ENCODE measurements around the gene RACGAP1.

The RACGAP1 gene

DNA sequence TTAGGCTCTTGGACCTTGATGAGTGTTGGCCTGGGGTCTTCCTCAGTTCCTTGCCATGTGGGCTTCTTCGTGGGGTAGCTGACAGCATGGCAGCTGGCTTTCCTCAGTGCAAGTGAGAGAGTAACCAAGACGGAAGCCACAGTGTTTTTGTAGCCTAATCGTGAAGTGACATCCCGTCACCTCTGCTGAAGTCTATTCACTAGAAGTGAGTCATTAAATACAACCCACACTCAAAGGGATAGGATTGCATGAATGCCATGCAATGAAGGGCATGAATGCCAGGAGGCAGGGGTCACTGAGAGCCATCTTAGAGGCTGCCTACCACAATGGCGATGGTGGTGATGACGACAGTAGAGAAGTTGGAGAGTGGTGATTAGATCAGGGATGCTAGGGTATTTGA, 18.6 kb upstream of the RACGAP1 start:
- no peak overlapping the region for H3K4me3 ChIP-seq (ENCODE audit: insufficient read depth, low read depth, low read length)

DNA sequence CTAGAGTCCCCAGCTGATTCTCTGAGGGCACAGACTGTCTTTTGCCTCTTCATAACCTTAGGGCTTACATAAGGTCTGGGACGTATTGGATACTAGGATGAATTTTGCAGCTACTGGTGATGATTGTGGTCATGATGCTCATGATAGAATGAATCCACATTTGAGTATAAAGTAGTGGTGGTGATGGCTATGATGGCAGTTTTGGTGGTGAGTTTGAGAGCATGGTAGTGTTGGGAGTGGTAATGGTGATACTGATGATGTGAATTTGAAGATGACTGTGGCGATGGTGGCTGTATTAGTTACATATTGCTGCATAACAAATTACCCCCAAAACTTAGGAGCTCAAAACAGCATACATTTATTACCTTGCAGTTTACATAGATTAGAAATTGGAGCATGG, 18.0 kb upstream of the RACGAP1 start:
- H3K4me1 ChIP-seq (ENCODE audit: control insufficient read depth, insufficient read depth, low read length): peaks cover 8% of the 10 kb centered on the region
- 98 to 100% methylated on average over 1 to 2 of the region's 2 CpGs for WGBS, 2 experiments

More for the DNA sequence above, 18.6 kb upstream of the RACGAP1 start:
- peaks cover 8% of the 10 kb centered on the region for H3K4me1 ChIP-seq (ENCODE audit: control insufficient read depth, insufficient read depth, low read length)
- H3K27ac ChIP-seq (ENCODE audit: insufficient read depth, low read depth, low read length, poor library complexity, severe bottlenecking): no peak overlapping the region
- no peaks in the 10 kb centered on the region for H3K9me3 ChIP-seq (ENCODE audit: control insufficient read depth, low read length)
- H3K36me3 ChIP-seq (ENCODE audit: control insufficient read depth, insufficient read depth, low read length): no peaks in the 10 kb centered on the region
- H3K27me3 ChIP-seq (ENCODE audit: control insufficient read depth, insufficient read depth, low read length, poor library complexity, severe bottlenecking): peaks cover 5% of the 10 kb centered on the region
- 86 to 92% methylated on average over 6 of the region's 6 CpGs for WGBS, 2 experiments

DNA sequence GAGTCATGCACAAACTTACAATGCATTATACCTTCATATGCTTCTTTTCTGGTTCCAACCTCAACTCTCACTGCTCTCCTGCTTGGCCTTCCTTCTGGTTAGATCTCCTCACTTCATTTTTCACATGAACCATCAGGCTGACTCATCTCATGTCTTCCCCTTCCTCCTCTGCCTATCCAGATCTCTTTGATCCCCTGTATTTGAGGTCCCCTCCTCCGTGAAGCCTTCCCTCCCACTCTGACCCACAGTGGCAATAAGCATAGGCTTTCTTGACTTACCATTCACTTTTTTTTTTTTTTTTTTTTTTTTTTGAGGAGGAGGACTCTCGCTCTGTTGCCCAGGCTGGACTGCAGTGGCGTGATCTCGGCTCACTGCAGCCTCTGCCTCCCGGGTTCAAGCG, 17.4 kb upstream of the RACGAP1 start:
- Histone ChIP-seq H3K27ac (ENCODE audit: insufficient read depth, low read depth, low read length, poor library complexity, severe bottlenecking) (no peak overlapping the region), H3K9me3 (ENCODE audit: control insufficient read depth, low read length) (no peaks in the 10 kb centered on the region), H3K4me3 (ENCODE audit: insufficient read depth, low read depth, low read length) (no peak overlapping the region), H3K4me1 (ENCODE audit: control insufficient read depth, insufficient read depth, low read length) (peaks cover 8% of the 10 kb centered on the region), H3K27me3 (ENCODE audit: control insufficient read depth, insufficient read depth, low read length, poor library complexity, severe bottlenecking) (peaks cover under 1% of the 10 kb centered on the region), H3K36me3 (ENCODE audit: control insufficient read depth, insufficient read depth, low read length) (no peaks in the 10 kb centered on the region)
- WGBS, 2 experiments: 86 to 91% methylated on average over 6 of the region's 6 CpGs

More for the DNA sequence above, 18.0 kb upstream of the RACGAP1 start:
- no peaks in the 10 kb centered on the region for H3K36me3 ChIP-seq (ENCODE audit: control insufficient read depth, insufficient read depth, low read length)
- peaks cover 4% of the 10 kb centered on the region for H3K27me3 ChIP-seq (ENCODE audit: control insufficient read depth, insufficient read depth, low read length, poor library complexity, severe bottlenecking)
- H3K27ac ChIP-seq (ENCODE audit: insufficient read depth, low read depth, low read length, poor library complexity, severe bottlenecking): no peak overlapping the region
- no peak overlapping the region for H3K4me3 ChIP-seq (ENCODE audit: insufficient read depth, low read depth, low read length)
- H3K9me3 ChIP-seq (ENCODE audit: control insufficient read depth, low read length): no peaks in the 10 kb centered on the region

DNA sequence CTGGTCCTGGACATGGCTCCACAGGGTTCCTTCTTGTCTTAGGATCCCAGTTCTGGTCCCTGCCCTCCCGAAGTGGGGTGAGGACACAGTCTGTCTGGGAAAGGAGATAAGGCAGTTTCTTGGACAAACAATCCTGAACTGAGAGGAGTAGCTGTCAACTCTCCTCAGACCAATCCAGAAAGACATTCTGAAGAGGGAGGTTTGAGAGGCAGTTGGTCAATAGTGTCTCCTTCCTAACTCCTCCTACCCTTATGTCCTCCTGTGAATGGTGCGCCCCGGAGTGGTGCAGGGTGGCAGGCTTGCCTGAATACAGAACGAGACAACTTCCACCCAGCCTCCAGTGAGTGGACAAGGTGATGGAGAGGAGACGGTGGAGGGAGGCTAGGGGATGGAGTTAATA, 16.7 kb upstream of the RACGAP1 start:
- Histone ChIP-seq H3K9me3 (ENCODE audit: control insufficient read depth, low read length) (no peaks in the 10 kb centered on the region), H3K36me3 (ENCODE audit: control insufficient read depth, insufficient read depth, low read length) (no peaks in the 10 kb centered on the region), H3K27me3 (ENCODE audit: control insufficient read depth, insufficient read depth, low read length, poor library complexity, severe bottlenecking) (no peaks in the 10 kb centered on the region), H3K4me1 (ENCODE audit: control insufficient read depth, insufficient read depth, low read length) (peaks cover 8% of the 10 kb centered on the region), H3K27ac (ENCODE audit: insufficient read depth, low read depth, low read length, poor library complexity, severe bottlenecking) (no peak overlapping the region), H3K4me3 (ENCODE audit: insufficient read depth, low read depth, low read length) (no peak overlapping the region)
- WGBS, 2 experiments: 94 to 95% methylated on average over 5 of the region's 5 CpGs

DNA sequence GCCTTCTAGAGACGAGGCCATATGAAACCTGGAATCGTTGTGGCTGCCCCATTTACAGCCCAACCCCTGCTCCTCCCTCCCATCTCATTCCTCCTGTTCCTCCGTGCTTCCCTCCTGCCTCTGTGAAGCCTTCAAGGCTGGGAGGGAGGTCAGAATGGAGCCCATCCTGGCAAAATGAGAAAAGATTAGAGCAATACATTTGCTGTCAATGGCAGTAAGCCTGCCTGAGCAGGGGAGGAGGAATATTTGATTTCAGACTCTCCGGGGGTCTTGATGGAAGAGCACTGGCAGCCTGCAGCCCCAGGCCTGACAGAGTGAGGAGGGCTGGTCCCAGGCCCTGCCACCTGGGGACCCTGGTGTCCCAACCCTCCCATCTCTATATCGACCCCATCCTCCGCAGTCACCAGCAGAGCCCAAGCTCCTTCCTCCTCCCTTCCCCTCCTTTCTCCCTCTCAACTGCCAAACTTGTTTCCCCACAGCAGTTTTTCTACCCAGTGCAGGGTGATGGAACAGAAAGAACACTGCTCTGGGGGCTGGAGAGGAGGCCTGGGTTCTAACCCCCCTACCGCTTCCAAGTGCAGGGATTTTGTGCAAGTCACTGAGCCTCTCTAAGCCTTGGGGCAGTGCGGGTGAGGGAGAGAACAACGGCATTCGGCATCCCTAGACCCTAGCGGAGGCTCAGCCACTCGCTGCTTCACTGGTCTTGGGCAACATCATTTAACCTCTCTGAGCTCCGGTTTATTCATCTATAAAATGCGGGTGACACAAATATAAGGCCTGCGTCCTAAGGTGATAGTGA, 16.0 kb upstream of the RACGAP1 start:
- H3K4me3 ChIP-seq (ENCODE audit: insufficient read depth, low read depth, low read length): no peak overlapping the region
- H3K4me1 ChIP-seq (ENCODE audit: control insufficient read depth, insufficient read depth, low read length): peaks cover 8% of the 10 kb centered on the region
- no peaks in the 10 kb centered on the region for H3K9me3 ChIP-seq (ENCODE audit: control insufficient read depth, low read length)
- no peaks in the 10 kb centered on the region for H3K36me3 ChIP-seq (ENCODE audit: control insufficient read depth, insufficient read depth, low read length)
- no peaks in the 10 kb centered on the region for H3K27me3 ChIP-seq (ENCODE audit: control insufficient read depth, insufficient read depth, low read length, poor library complexity, severe bottlenecking)
- 83 to 86% methylated on average over 15 of the region's 15 CpGs for WGBS, 2 experiments
- H3K27ac ChIP-seq (ENCODE audit: insufficient read depth, low read depth, low read length, poor library complexity, severe bottlenecking): no peak overlapping the region

DNA sequence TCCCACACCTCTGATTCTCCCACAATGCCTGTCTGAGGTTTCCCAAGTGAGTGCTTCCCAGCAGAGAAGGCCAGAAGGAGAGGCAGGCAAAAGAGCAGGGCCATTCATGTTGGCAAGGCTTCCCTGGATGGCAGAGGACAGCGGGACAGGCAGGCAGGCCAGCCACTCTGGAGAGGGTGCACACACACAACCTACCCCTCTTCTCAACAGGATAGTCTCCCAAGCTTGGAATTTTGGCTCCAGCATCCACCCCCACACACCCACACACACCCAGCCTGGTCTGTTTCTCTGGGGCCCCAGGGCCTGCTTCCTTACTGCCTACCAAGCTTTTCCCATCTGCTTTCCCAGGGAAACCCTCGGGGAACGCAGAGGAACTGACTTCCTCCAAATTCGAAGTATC, 15.4 kb upstream of the RACGAP1 start:
- WGBS, 2 experiments: 89 to 91% methylated on average over 4 of the region's 4 CpGs
- no peak overlapping the region for H3K27ac ChIP-seq (ENCODE audit: insufficient read depth, low read depth, low read length, poor library complexity, severe bottlenecking)

DNA sequence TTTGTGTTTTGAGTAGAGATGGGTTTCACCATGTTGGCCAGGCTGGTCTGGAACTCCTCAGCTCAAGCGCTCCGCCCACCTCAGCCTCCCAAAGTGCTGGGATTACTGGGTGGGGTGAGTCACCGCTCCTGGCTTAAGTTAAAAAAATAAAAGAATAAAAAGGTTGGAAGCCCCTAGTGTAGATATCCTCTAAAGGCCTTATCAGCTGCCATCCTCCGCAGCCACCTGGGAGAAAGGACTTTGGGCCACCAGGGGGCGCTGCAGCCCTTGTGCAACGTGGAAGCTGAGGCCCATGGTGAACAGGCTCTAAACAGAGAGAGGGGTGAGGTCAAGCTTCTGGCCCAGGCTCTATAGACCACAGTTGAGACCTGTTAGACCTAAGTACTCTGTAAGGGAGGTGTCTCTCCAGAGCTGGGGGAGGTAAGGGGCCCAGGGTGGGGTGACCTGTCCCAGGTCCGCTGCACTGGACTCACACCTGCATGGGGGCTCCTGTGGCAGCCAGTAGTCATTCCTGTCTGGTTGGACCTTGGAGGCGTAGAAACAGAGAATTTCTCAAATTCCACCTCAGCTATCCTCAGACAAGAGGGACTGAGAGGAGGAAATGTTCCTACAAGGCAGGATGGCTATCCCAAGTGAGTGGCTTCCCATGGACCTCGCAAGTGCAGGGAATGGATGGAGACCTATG, 14.0 kb upstream of the RACGAP1 start:
- Histone ChIP-seq H3K4me3 (ENCODE audit: insufficient read depth, low read depth, low read length) (no peak overlapping the region), H3K36me3 (ENCODE audit: control insufficient read depth, insufficient read depth, low read length) (no peaks in the 10 kb centered on the region), H3K9me3 (ENCODE audit: control insufficient read depth, low read length) (no peaks in the 10 kb centered on the region), H3K27ac (ENCODE audit: insufficient read depth, low read depth, low read length, poor library complexity, severe bottlenecking) (no peak overlapping the region), H3K4me1 (ENCODE audit: control insufficient read depth, insufficient read depth, low read length) (peaks cover 8% of the 10 kb centered on the region), H3K27me3 (ENCODE audit: control insufficient read depth, insufficient read depth, low read length, poor library complexity, severe bottlenecking) (no peaks in the 10 kb centered on the region)
- 35 to 37% methylated on average over 9 of the region's 9 CpGs for WGBS, 2 experiments

More for the DNA sequence above, 15.4 kb upstream of the RACGAP1 start:
- Histone ChIP-seq H3K4me3 (ENCODE audit: insufficient read depth, low read depth, low read length) (no peak overlapping the region), H3K4me1 (ENCODE audit: control insufficient read depth, insufficient read depth, low read length) (peaks cover 8% of the 10 kb centered on the region), H3K27me3 (ENCODE audit: control insufficient read depth, insufficient read depth, low read length, poor library complexity, severe bottlenecking) (no peaks in the 10 kb centered on the region), H3K9me3 (ENCODE audit: control insufficient read depth, low read length) (no peaks in the 10 kb centered on the region), H3K36me3 (ENCODE audit: control insufficient read depth, insufficient read depth, low read length) (no peaks in the 10 kb centered on the region)

DNA sequence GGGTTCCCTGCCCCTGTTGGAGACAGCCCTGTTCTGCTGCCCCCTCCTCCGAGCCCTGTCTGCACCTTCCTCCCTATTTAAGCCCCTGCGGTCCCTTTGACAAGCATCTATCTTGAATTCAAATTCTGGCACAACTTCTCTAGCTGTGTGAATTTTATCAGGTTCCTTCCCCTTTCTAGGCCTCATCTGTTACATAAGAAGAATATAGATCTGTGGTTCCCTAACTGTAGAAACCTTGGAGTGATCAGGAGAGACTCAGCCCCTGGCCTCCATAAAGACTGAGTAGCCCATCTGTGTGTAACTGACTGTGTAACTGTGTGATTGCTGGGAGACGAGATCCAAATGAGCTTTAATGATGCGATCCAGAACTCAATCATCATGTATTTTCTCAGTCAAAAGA, 13.0 kb upstream of the RACGAP1 start:
- H3K27me3 ChIP-seq (ENCODE audit: control insufficient read depth, insufficient read depth, low read length, poor library complexity, severe bottlenecking): no peaks in the 10 kb centered on the region
- H3K27ac ChIP-seq (ENCODE audit: insufficient read depth, low read depth, low read length, poor library complexity, severe bottlenecking): no peak overlapping the region
- H3K36me3 ChIP-seq (ENCODE audit: control insufficient read depth, insufficient read depth, low read length): no peaks in the 10 kb centered on the region
- H3K4me3 ChIP-seq (ENCODE audit: insufficient read depth, low read depth, low read length): no peak overlapping the region
- 91 to 97% methylated on average over 3 to 4 of the region's 4 CpGs for WGBS, 2 experiments
- peaks cover 8% of the 10 kb centered on the region for H3K4me1 ChIP-seq (ENCODE audit: control insufficient read depth, insufficient read depth, low read length)
- H3K9me3 ChIP-seq (ENCODE audit: control insufficient read depth, low read length): no peaks in the 10 kb centered on the region

DNA sequence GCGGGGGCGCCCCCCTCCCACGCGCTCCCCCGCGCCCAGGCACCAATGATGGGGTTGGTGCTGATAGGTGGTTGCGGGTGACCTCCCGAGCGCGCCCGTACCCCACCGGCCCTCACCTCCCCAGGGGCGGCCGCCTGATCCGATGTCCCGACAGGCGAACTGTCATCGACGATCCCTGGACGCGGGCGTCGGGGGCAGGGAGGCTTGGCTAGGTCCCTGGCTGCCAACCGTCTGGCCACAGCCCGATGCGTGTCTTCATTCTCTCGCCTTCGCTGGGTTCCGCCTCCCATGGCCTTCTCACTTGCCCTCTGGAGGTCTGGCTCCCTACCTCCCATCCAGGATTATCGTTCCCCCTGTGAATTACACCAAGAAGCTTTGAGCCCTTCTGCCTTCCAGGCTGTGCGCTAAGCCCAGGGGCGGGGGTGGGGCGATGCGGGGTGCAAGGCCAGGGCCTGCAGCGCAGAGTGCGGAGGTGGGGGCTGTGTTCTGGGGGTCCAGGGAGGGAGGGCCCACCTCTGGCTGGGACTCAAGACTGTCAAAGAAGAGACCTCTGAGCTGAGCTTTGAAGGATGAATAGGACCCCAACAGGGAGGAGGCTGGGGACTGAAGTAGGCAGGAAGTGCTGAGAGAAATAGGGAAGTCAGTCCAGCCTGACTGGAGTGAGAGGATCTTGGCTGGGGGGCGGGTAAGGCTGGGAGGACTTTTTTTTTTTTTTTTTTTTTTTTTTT, 7.7 kb upstream of the RACGAP1 start:
- Histone ChIP-seq H3K4me1 (ENCODE audit: control insufficient read depth, insufficient read depth, low read length) (no peaks in the 10 kb centered on the region), H3K27me3 (ENCODE audit: control insufficient read depth, insufficient read depth, low read length, poor library complexity, severe bottlenecking) (peaks cover 9% of the 10 kb centered on the region), H3K9me3 (ENCODE audit: control insufficient read depth, low read length) (no peaks in the 10 kb centered on the region), H3K27ac (ENCODE audit: insufficient read depth, low read depth, low read length, poor library complexity, severe bottlenecking) (no peak overlapping the region), H3K4me3 (ENCODE audit: insufficient read depth, low read depth, low read length) (peak overlapping the region; percentile 22), H3K36me3 (ENCODE audit: control insufficient read depth, insufficient read depth, low read length) (no peaks in the 10 kb centered on the region)
- 24 to 25% methylated on average over 37 of the region's 37 CpGs for WGBS, 2 experiments

DNA sequence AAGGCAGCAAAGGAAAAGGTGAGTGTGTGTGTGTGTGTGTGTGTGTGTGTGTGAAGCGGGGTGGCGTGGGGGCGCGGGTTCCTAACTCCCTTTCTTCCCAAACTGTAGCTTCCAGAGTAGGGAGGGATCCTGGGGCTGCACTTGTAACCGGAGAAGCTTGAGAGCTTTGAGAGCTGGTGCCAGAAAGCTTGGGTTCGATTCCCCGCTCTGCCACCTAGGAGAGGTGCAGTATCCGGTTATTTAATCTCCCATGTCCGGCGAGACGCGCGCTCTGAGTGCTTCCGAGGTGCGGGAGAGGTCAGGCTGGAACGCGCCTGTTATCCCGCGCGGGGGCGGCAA, 7.2 kb upstream of the RACGAP1 start:
- peaks cover 9% of the 10 kb centered on the region for H3K27me3 ChIP-seq (ENCODE audit: control insufficient read depth, insufficient read depth, low read length, poor library complexity, severe bottlenecking)
- H3K9me3 ChIP-seq (ENCODE audit: control insufficient read depth, low read length): no peaks in the 10 kb centered on the region
- no peaks in the 10 kb centered on the region for H3K4me1 ChIP-seq (ENCODE audit: control insufficient read depth, insufficient read depth, low read length)
- H3K27ac ChIP-seq (ENCODE audit: insufficient read depth, low read depth, low read length, poor library complexity, severe bottlenecking): no peak overlapping the region
- peak overlapping the region; percentile 22 for H3K4me3 ChIP-seq (ENCODE audit: insufficient read depth, low read depth, low read length)
- 49 to 52% methylated on average over 21 of the region's 21 CpGs for WGBS, 2 experiments
- H3K36me3 ChIP-seq (ENCODE audit: control insufficient read depth, insufficient read depth, low read length): no peaks in the 10 kb centered on the region
